Measurements from ENCODE around the gene EPHB1. TPM values are rescaled to one million over a fixed set of nuclear protein-coding genes. Genes with fewer than 3 reads are reported as not detected.
A peak's percentile ranks its signal among the peaks of the same experiment; 100 is the strongest.

Gene EPHB1
- total RNA-seq, 1 donor from 2014 or later = 0.53 TPM

GRCh38 chr3:135075157-135075556 is 280.1 kb downstream of the EPHB1 start:
- Histone ChIP-seq H3K4me1 (no peaks in the 10 kb centered on the region), H3K27ac (no peak overlapping the region), H3K9me3 (no peaks in the 10 kb centered on the region), H3K36me3 (no peaks in the 10 kb centered on the region), H3K27me3 (no peaks in the 10 kb centered on the region), H3K4me3 (no peak overlapping the region)
- intact Hi-C loops (cut with DNase I) = no loop called here
- no peak for TF ChIP-seq CTCF (IDR thresholded peaks at IDR 0.05)
- no peak for DNase-seq (ENCODE audit: low spot score in 2 of 2)

- no peaks in the 10 kb centered on the region for H3K27me3 ChIP-seq
- no peaks in the 10 kb centered on the region for H3K9me3 ChIP-seq
- H3K36me3 ChIP-seq = no peaks in the 10 kb centered on the region
- DNase-seq (ENCODE audit: low spot score in 2 of 2) = no peak
- intact Hi-C loops (cut with DNase I) = no loop called here
- no peak overlapping the region for H3K4me3 ChIP-seq
- H3K4me1 ChIP-seq = no peaks in the 10 kb centered on the region
- H3K27ac ChIP-seq = no peak overlapping the region
- TF ChIP-seq CTCF (IDR thresholded peaks at IDR 0.05) = no peak
Measured at GRCh38 chr3:135076341-135076740, 281.3 kb downstream of the EPHB1 start.

GRCh38 chr3:135077186-135077585 is 282.1 kb downstream of the EPHB1 start:
- no peaks in the 10 kb centered on the region for H3K36me3 ChIP-seq
- TF ChIP-seq CTCF (IDR thresholded peaks at IDR 0.05) = no peak
- H3K27ac ChIP-seq = no peak overlapping the region
- DNase-seq (ENCODE audit: low spot score in 2 of 2) = no peak
- H3K4me1 ChIP-seq = no peaks in the 10 kb centered on the region
- no peak overlapping the region for H3K4me3 ChIP-seq
- intact Hi-C loops (cut with DNase I) = no loop called here
- H3K9me3 ChIP-seq = no peaks in the 10 kb centered on the region
- no peaks in the 10 kb centered on the region for H3K27me3 ChIP-seq

GRCh38 chr3:135078283-135078682 is 283.2 kb downstream of the EPHB1 start:
- no peak for TF ChIP-seq CTCF (IDR thresholded peaks at IDR 0.05)
- no peaks in the 10 kb centered on the region for H3K27me3 ChIP-seq
- H3K9me3 ChIP-seq = no peaks in the 10 kb centered on the region
- H3K27ac ChIP-seq = no peak overlapping the region
- DNase-seq (ENCODE audit: low spot score in 2 of 2) = peak in 1 of 2 donors; percentile 15
- no peak overlapping the region for H3K4me3 ChIP-seq
- intact Hi-C loops (cut with DNase I) = no loop called here
- H3K4me1 ChIP-seq = no peaks in the 10 kb centered on the region
- no peaks in the 10 kb centered on the region for H3K36me3 ChIP-seq

GRCh38 chr3:135079095-135079494 is 284.0 kb downstream of the EPHB1 start:
- H3K4me3 ChIP-seq = no peak overlapping the region
- H3K27me3 ChIP-seq = no peaks in the 10 kb centered on the region
- H3K9me3 ChIP-seq = no peaks in the 10 kb centered on the region
- no peaks in the 10 kb centered on the region for H3K36me3 ChIP-seq
- no peak for DNase-seq (ENCODE audit: low spot score in 2 of 2)
- no peaks in the 10 kb centered on the region for H3K4me1 ChIP-seq
- intact Hi-C loops (cut with DNase I) = no loop called here
- no peak overlapping the region for H3K27ac ChIP-seq
- no peak for TF ChIP-seq CTCF (IDR thresholded peaks at IDR 0.05)

GRCh38 chr3:135081451-135081850 is 286.4 kb downstream of the EPHB1 start:
- Histone ChIP-seq H3K27me3 (no peaks in the 10 kb centered on the region), H3K4me3 (no peak overlapping the region), H3K27ac (no peak overlapping the region), H3K9me3 (no peaks in the 10 kb centered on the region), H3K36me3 (no peaks in the 10 kb centered on the region), H3K4me1 (no peaks in the 10 kb centered on the region)
- intact Hi-C loops (cut with DNase I) = no loop called here
- no peak for TF ChIP-seq CTCF (IDR thresholded peaks at IDR 0.05)
- peak in 1 of 2 donors; percentile 4 for DNase-seq (ENCODE audit: low spot score in 2 of 2)

Measured in ascending aorta (tissue), 2 donors.